Endodermal cell (in vitro differentiated cells): ENCODE results near the gene YKT6. TPM values are rescaled to one million over a fixed set of nuclear protein-coding genes. Genes with fewer than 3 reads are reported as not detected.

Experiments
- DNase-seq: peaks from one replicate; pipeline ENCODE4 v3.0.0-alpha.2; 2017
- H3K27ac ChIP-seq: 2 replicates; pipeline ENCODE4 v1.5.1; 2013; ENCODE audit warnings: mild to moderate bottlenecking, low read depth, low read length, moderate library complexity
- H3K27me3 ChIP-seq: 2 replicates; pipeline ENCODE4 v1.6.1; 2013; ENCODE audit warnings: mild to moderate bottlenecking, low read length, moderate library complexity; ENCODE audit not compliant: insufficient read depth, control insufficient read depth, poor library complexity, severe bottlenecking
- H3K36me3 ChIP-seq: 2 replicates; pipeline ENCODE4 v1.7.0; 2013; ENCODE audit warnings: mild to moderate bottlenecking, low read length, moderate library complexity; ENCODE audit not compliant: control insufficient read depth, insufficient read depth
- H3K4me1 ChIP-seq: one replicate; pipeline ENCODE4 v1.7.0; 2013; ENCODE audit warnings: low read length; ENCODE audit not compliant: control insufficient read depth, insufficient read depth
- H3K4me3 ChIP-seq: 2 replicates; pipeline ENCODE4 v1.5.1; 2013; ENCODE audit warnings: mild to moderate bottlenecking, low read length, moderate library complexity
- H3K9ac ChIP-seq: 2 replicates; pipeline ENCODE4 v1.6.1; 2013; ENCODE audit warnings: mild to moderate bottlenecking, low read length, moderate library complexity; ENCODE audit not compliant: poor library complexity, severe bottlenecking; ENCODE audit errors: extremely low read depth
- H3K9me3 ChIP-seq: 2 replicates; pipeline ENCODE4 v1.6.1; 2013; ENCODE audit warnings: mild to moderate bottlenecking, low read length, moderate library complexity; ENCODE audit not compliant: control insufficient read depth
- H3K27ac Mint-ChIP-seq: 2 replicates; pipeline ENCODE4 v1.8.0; 2020; ENCODE audit warnings: mixed read lengths
- H3K27me3 Mint-ChIP-seq: 2 replicates; pipeline ENCODE4 v1.8.0; 2021; ENCODE audit warnings: mild to moderate bottlenecking, mixed read lengths; ENCODE audit not compliant: insufficient read depth
- H3K36me3 Mint-ChIP-seq: 2 replicates; pipeline ENCODE4 v1.8.0; 2020; ENCODE audit warnings: low read depth, mixed read lengths
- H3K4me1 Mint-ChIP-seq: 2 replicates; pipeline ENCODE4 v1.8.0; 2020; ENCODE audit warnings: mixed read lengths
- H3K4me3 Mint-ChIP-seq: 2 replicates; pipeline ENCODE4 v1.8.0; 2020; ENCODE audit warnings: mild to moderate bottlenecking, moderate library complexity, mixed read lengths
- H3K9me3 Mint-ChIP-seq: 2 replicates; pipeline ENCODE4 v1.8.0; 2020; ENCODE audit warnings: mild to moderate bottlenecking, mixed read lengths
- CTCF ChIP-seq: fragments of 200-600 bp; sonication (generic); conservative IDR thresholded peaks from 2 replicates; pipeline ENCODE4 v1.5.0; 2021; ENCODE audit warnings: antibody characterized with exemption, mild to moderate bottlenecking
- WGBS, 2 experiments: methylation state at CpG; one replicate each; pipeline versions ENCODE4 v1.1.5 to v1.1.7; 2013; ENCODE audit warnings: missing lambda C conversion rate in 2 of 2, mixed read lengths in 1 of 2; ENCODE audit not compliant: insufficient coverage in 1 of 2, insufficient read length in 1 of 2; 5-methylcytosine and 5-hydroxymethylcytosine counted together
- total RNA-seq, 2 donors: library from RNA; stranded (reverse); fragmentation: NEBNext Ultra II Directional in 1 of 2; extraction: Animal tissue kit (Norgen Biotek cat#: 25700) in 1 of 2; gene quantifications; 2 replicates in 1 of 2; 3 replicates in 1 of 2; pipeline ENCODE4 v1.2.1, GENCODE V29; 2021

YKT6 gene
- total RNA-seq, 2 donors from 2014 or later, result 96.2 to 101 TPM

DNA sequence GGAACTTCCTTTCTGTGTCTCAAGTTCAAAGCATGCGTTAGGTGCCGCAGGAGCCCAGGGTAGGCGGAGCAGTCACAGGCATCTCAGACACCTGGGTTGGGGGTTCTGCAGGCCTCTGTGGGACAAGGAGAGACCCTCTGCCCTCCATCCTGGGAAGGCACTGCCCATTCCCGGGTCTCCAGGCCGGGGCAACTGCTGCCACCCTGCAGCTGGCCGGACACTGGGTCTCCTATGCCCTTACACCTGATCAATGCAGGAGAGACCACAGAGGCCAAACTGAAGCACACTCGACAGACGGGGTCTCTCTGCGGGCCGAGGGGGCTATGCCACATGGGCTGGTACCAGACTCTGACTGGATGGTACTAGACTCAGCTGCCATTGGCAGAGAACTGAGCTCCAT is 36.9 kb downstream of the YKT6 start:
- Mint-ChIP-seq H3K27me3 (no peaks in the 10 kb centered on the region), H3K4me3 (no peak overlapping the region), H3K9me3 (no peaks in the 10 kb centered on the region), H3K4me1 (peaks cover 5% of the 10 kb centered on the region), H3K27ac (no peak overlapping the region), H3K36me3 (no peaks in the 10 kb centered on the region)
- WGBS, 2 experiments, result 88 to 92% methylated on average over 7 to 10 of the region's 10 CpGs
- no peak overlapping the region for H3K27ac ChIP-seq
- H3K36me3 ChIP-seq, result no peaks in the 10 kb centered on the region
- no peaks in the 10 kb centered on the region for H3K27me3 ChIP-seq
- H3K9ac ChIP-seq, result no peak overlapping the region
- no peak overlapping the region for H3K4me3 ChIP-seq
- no peak for TF ChIP-seq CTCF
- no peak for DNase-seq
- H3K9me3 ChIP-seq, result no peaks in the 10 kb centered on the region
- H3K4me1 ChIP-seq, result peaks cover 5% of the 10 kb centered on the region

GRCh38 chr7:44238116-44238695 is 37.4 kb downstream of the YKT6 start:
- Histone ChIP-seq H3K4me3 (no peak overlapping the region), H3K27me3 (no peaks in the 10 kb centered on the region), H3K9me3 (no peaks in the 10 kb centered on the region), H3K27ac (no peak overlapping the region), H3K9ac (no peak overlapping the region), H3K4me1 (peaks cover 5% of the 10 kb centered on the region), H3K36me3 (no peaks in the 10 kb centered on the region)
- Mint-ChIP-seq H3K27ac (no peak overlapping the region), H3K4me1 (peaks cover 5% of the 10 kb centered on the region), H3K9me3 (no peaks in the 10 kb centered on the region), H3K27me3 (no peaks in the 10 kb centered on the region), H3K36me3 (no peaks in the 10 kb centered on the region), H3K4me3 (no peak overlapping the region)
- 89 to 93% methylated on average over 7 to 17 of the region's 17 CpGs for WGBS, 2 experiments
- TF ChIP-seq CTCF, result no peak
- DNase-seq, result no peak

DNA sequence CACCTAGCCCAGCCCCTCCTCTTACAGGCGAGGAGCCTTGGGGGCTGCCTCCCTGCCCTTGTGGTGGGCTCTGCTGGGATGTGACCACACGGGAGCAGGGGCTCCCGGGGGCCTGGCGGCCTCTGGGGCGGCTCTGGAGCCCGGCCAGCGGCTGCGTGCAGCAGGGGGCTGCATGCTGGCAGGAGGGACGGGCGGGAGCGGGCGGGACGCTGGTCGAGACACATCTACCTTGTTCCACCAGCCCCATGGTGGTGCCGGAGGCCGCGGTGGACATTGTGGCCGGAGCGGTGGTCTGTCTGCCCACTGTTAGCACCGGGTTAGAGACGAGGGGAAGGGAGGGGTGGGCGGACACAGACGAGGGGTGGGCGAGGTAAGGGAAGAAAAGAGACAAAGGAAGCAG is 38.6 kb downstream of the YKT6 start:
- H3K4me3 Mint-ChIP-seq, result no peak overlapping the region
- no peak overlapping the region for H3K27ac Mint-ChIP-seq
- DNase-seq, result no peak
- Histone ChIP-seq H3K27me3 (no peaks in the 10 kb centered on the region), H3K36me3 (no peaks in the 10 kb centered on the region), H3K4me1 (peaks cover 5% of the 10 kb centered on the region), H3K27ac (no peak overlapping the region), H3K9me3 (no peaks in the 10 kb centered on the region), H3K4me3 (no peak overlapping the region), H3K9ac (no peak overlapping the region)
- H3K36me3 Mint-ChIP-seq, result no peaks in the 10 kb centered on the region
- WGBS, 2 experiments, result 91% methylated on average over 10 to 24 of the region's 24 CpGs
- no peak for TF ChIP-seq CTCF
- H3K27me3 Mint-ChIP-seq, result no peaks in the 10 kb centered on the region
- peaks cover 5% of the 10 kb centered on the region for H3K4me1 Mint-ChIP-seq
- no peaks in the 10 kb centered on the region for H3K9me3 Mint-ChIP-seq
